ENCODE results near the gene GRB2.

- no peak for TF ChIP-seq ESRRA (IDR thresholded peaks at IDR 0.05; ENCODE audit: low read length)
- TF ChIP-seq YY1 (IDR thresholded peaks at IDR 0.05; ENCODE audit: low read depth, low read length) = no peak
- TF ChIP-seq, protein P1, sequence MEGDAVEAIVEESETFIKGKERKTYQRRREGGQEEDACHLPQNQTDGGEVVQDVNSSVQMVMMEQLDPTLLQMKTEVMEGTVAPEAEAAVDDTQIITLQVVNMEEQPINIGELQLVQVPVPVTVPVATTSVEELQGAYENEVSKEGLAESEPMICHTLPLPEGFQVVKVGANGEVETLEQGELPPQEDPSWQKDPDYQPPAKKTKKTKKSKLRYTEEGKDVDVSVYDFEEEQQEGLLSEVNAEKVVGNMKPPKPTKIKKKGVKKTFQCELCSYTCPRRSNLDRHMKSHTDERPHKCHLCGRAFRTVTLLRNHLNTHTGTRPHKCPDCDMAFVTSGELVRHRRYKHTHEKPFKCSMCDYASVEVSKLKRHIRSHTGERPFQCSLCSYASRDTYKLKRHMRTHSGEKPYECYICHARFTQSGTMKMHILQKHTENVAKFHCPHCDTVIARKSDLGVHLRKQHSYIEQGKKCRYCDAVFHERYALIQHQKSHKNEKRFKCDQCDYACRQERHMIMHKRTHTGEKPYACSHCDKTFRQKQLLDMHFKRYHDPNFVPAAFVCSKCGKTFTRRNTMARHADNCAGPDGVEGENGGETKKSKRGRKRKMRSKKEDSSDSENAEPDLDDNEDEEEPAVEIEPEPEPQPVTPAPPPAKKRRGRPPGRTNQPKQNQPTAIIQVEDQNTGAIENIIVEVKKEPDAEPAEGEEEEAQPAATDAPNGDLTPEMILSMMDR (IDR thresholded peaks at IDR 0.05 in 2 of 3, conservative IDR thresholded peaks at IDR 0.05 in 1 of 3; ENCODE audit: control insufficient read depth in 2 of 3, extremely low read depth in 1 of 3, insufficient read depth in 1 of 3, low read depth in 3 of 3, low read length in 3 of 3) = no peak
- no peak for TF ChIP-seq CREB1 (IDR thresholded peaks at IDR 0.05; ENCODE audit: low read depth)
- no peak for TF ChIP-seq DPF2 (IDR thresholded peaks at IDR 0.05)
- no peak for TF ChIP-seq RFX5 (IDR thresholded peaks at IDR 0.05; ENCODE audit: low read depth, low read length)
- TF ChIP-seq CHD2 (IDR thresholded peaks at IDR 0.05; ENCODE audit: borderline replicate concordance, low read depth, low read length) = no peak
- no peak for TF ChIP-seq POLR2AphosphoS5 (IDR thresholded peaks at IDR 0.05; ENCODE audit: low read length)
- no peak for TF ChIP-seq SMAD1 (IDR thresholded peaks at IDR 0.05; ENCODE audit: low read depth, partially characterized antibody)
- no peak for TF ChIP-seq KDM1A (IDR thresholded peaks at IDR 0.05; ENCODE audit: borderline replicate concordance)
- no peak for TF ChIP-seq POLR2A (IDR thresholded peaks at IDR 0.05; ENCODE audit: low read depth, low read length)
- no peak for TF ChIP-seq HDAC2 (IDR thresholded peaks at IDR 0.05)
Measured at GRCh38 chr17:75447951-75448856, 42.7 kb upstream of the GRB2 start.

All from GM12878 (cell line).